Activated CD8-positive, alpha-beta T cell treated with anti-CD3 and anti-CD28 coated beads for 36 hours (primary cell): ENCODE measurements around the gene ST3GAL6. TPM values are rescaled to one million over a fixed set of nuclear protein-coding genes. Genes with fewer than 3 reads are reported as not detected.
A peak's percentile ranks its signal among the peaks of the same experiment; 100 is the strongest.

Experiments
- ATAC-seq: fragments of 200-7000 bp; cut with Tn5 transposase; one replicate; pipeline ENCODE4 v1.10.0; 2021; ENCODE audit warnings: mild to moderate bottlenecking, moderate library complexity
- CTCF ChIA-PET: fragments of 350-600 bp; sonication (Branson Sonifier 250); formaldehyde crosslinking; loops from one replicate; lab custom pipeline; 2021; ENCODE audit warnings: antibody characterized with exemption; lab: Charles Lee
- POLR2A ChIA-PET: fragments of 350-600 bp; sonication (Branson Sonifier 250); formaldehyde crosslinking; loops from one replicate; lab custom pipeline; 2021; ENCODE audit warnings: antibody characterized with exemption; lab: Charles Lee
- DNase-seq: peaks from one replicate; pipeline ENCODE4 v3.0.0-alpha.2; 2020
- H3K27ac Mint-ChIP-seq: one replicate; pipeline ENCODE4 v1.8.0; 2021; ENCODE audit warnings: mild to moderate bottlenecking, mixed read lengths
- H3K27me3 Mint-ChIP-seq: one replicate; pipeline ENCODE4 v1.8.0; 2021; ENCODE audit warnings: mixed read lengths
- H3K36me3 Mint-ChIP-seq: one replicate; pipeline ENCODE4 v1.8.0; 2021; ENCODE audit warnings: low read depth, mixed read lengths
- H3K4me1 Mint-ChIP-seq: one replicate; pipeline ENCODE4 v1.8.0; 2021; ENCODE audit warnings: low read depth, mixed read lengths
- H3K4me3 Mint-ChIP-seq: one replicate; pipeline ENCODE4 v1.8.0; 2021; ENCODE audit warnings: mild to moderate bottlenecking, moderate library complexity, mixed read lengths
- H3K9me3 Mint-ChIP-seq: one replicate; pipeline ENCODE4 v1.8.0; 2021; ENCODE audit warnings: mixed read lengths
- intact Hi-C: fragments of 100-400 bp; cut with micrococcal nuclease; formaldehyde crosslinking; loops from one replicate; pipeline ENCODE4 v1.10.0; 2022
- total RNA-seq, 2 experiments: library from RNA; stranded (reverse); gene quantifications; one replicate each; pipeline ENCODE4 v1.2.3, GENCODE V29; 2021
- TF ChIP-seq, protein P1 (sequence below): fragments of 200-600 bp; IDR thresholded peaks from one replicate; pipeline ENCODE4 v1.8.0; 2022; ENCODE audit warnings: antibody characterized with exemption, mild to moderate bottlenecking

Gene ST3GAL6
- total RNA-seq, 2 experiments from 2014 or later = not detected

DNA sequence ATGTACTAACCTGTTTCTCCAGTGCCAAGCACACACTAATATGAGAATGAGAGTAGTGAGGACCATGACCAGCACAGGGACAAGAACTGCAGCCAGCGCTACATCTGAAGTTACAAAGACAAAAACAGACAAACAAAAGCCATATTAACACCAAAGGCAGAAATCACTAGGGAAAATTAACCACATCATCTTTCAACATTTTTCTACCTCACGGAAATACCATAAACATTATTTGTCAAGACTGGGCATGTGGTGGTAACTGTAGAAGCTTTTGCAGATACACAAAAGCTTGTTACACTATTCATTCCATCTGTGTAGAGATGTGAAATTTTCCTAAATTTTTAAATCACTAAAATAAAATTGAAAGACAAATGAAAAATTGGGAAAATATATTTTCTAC, 44.9 kb downstream of the ST3GAL6 start:
- TF ChIP-seq, protein P1, sequence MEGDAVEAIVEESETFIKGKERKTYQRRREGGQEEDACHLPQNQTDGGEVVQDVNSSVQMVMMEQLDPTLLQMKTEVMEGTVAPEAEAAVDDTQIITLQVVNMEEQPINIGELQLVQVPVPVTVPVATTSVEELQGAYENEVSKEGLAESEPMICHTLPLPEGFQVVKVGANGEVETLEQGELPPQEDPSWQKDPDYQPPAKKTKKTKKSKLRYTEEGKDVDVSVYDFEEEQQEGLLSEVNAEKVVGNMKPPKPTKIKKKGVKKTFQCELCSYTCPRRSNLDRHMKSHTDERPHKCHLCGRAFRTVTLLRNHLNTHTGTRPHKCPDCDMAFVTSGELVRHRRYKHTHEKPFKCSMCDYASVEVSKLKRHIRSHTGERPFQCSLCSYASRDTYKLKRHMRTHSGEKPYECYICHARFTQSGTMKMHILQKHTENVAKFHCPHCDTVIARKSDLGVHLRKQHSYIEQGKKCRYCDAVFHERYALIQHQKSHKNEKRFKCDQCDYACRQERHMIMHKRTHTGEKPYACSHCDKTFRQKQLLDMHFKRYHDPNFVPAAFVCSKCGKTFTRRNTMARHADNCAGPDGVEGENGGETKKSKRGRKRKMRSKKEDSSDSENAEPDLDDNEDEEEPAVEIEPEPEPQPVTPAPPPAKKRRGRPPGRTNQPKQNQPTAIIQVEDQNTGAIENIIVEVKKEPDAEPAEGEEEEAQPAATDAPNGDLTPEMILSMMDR = no peak
- intact Hi-C loops = no loop called here
- ChIA-PET POLR2A (no interaction called here), CTCF (no interaction called here)
- Mint-ChIP-seq H3K4me3 (no peak overlapping the region), H3K9me3 (no peaks in the 10 kb centered on the region), H3K36me3 (no peaks in the 10 kb centered on the region), H3K4me1 (no peaks in the 10 kb centered on the region), H3K27me3 (no peaks in the 10 kb centered on the region), H3K27ac (no peak overlapping the region)
- DNase-seq = no peak
- no peak for ATAC-seq

DNA sequence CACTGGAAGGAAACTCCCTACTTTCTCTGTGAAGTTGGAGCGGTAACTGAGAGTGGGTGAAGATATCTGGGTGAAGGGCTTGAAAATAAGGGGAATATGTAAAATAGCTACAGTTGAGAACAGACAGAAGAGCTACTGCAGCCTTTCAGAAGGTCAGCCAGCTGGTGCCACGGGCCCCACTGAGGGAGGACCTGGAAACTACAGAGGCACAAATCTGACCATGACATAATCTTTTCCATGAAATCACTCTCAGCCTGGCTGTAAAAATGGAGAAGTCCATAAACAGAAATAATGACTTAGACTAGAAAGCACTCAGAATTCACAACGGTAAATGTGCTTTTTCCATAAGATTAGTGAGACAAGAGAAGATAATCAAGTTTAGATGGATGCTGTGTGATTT, 46.4 kb downstream of the ST3GAL6 start:
- H3K9me3 Mint-ChIP-seq = no peaks in the 10 kb centered on the region
- H3K4me3 Mint-ChIP-seq = no peak overlapping the region
- no peaks in the 10 kb centered on the region for H3K36me3 Mint-ChIP-seq
- DNase-seq (no peak), ATAC-seq (no peak)
- H3K27me3 Mint-ChIP-seq = no peaks in the 10 kb centered on the region
- intact Hi-C loops = no loop called here
- no peaks in the 10 kb centered on the region for H3K4me1 Mint-ChIP-seq
- TF ChIP-seq, protein P1 = no peak
- ChIA-PET CTCF (interaction anchor here (8.9 kb wide), 1 partner anchor 206 kb away, joined by 98 read pairs; no protein-coding TSS in a partner anchor), POLR2A (no interaction called here)
- no peak overlapping the region for H3K27ac Mint-ChIP-seq

DNA sequence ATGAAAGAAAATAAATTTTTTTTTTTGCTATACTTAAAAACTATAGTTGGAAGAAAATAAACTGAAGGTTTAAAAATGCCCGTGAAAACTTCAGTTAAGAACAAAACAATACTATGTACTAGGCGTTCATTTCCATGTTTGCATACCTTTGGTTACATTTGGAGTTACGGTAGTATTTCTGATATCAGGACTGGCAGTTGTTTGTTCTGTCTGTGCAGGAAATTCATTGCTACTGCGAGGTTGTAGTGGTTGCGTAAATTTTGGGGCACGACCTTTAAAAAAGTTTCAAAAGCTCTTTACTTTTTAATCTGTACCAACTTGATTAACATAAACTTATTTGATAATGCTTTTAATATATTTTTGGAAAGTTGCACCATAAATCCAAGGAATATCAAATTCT, 47.9 kb downstream of the ST3GAL6 start:
- no peak overlapping the region for H3K27ac Mint-ChIP-seq
- no peaks in the 10 kb centered on the region for H3K27me3 Mint-ChIP-seq
- intact Hi-C loops = no loop called here
- no peaks in the 10 kb centered on the region for H3K36me3 Mint-ChIP-seq
- TF ChIP-seq, protein P1 = no peak
- no peaks in the 10 kb centered on the region for H3K4me1 Mint-ChIP-seq
- H3K9me3 Mint-ChIP-seq = no peaks in the 10 kb centered on the region
- CTCF ChIA-PET = interaction anchor here (1.3 to 8.9 kb wide), 2 partner anchors 207 to 772 kb away, joined by 3 to 98 read pairs; no protein-coding TSS in a partner anchor
- ATAC-seq = no peak
- no peak overlapping the region for H3K4me3 Mint-ChIP-seq
- no peak for DNase-seq
- POLR2A ChIA-PET = no interaction called here

DNA sequence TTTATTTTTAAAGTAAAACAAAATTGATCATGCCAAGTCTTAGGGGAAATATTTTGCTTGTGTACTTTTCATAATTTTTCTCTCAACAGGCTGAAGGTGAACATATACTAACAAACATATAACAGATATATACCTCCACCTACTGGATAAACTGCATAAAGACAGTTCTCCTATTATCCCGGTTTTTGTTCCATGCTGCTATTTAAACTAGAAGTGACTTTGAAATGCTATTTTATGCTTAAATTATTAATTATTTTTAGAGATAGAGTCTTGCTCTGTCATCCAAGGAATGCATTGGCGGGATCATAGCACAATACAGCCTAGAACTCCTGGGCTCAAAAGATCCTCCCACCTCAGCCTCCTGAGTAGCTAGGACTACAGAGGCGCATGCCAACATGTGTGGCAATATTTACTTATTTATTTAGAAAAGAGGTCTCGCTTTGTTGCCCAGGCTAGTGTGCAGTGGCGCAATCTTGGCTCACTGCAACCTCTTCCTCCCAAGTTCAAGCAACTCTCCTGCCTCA, 49.8 kb downstream of the ST3GAL6 start:
- ChIA-PET POLR2A (no interaction called here), CTCF (interaction anchor here (0.7 to 8.9 kb wide), 13 partner anchors 11 to 941 kb away, joined by 3 to 98 read pairs (median 4); no protein-coding TSS in a partner anchor)
- no peaks in the 10 kb centered on the region for H3K9me3 Mint-ChIP-seq
- TF ChIP-seq, protein P1 = peak; percentile 81
- H3K27me3 Mint-ChIP-seq = no peaks in the 10 kb centered on the region
- no peaks in the 10 kb centered on the region for H3K4me1 Mint-ChIP-seq
- H3K27ac Mint-ChIP-seq = no peak overlapping the region
- H3K36me3 Mint-ChIP-seq = no peaks in the 10 kb centered on the region
- DNase-seq (no peak), ATAC-seq (peak; percentile 45)
- H3K4me3 Mint-ChIP-seq = no peak overlapping the region
- intact Hi-C loops = loop anchor here (2.0 kb wide), 2 partner anchors 210 to 774 kb away; no protein-coding TSS in a partner anchor

DNA sequence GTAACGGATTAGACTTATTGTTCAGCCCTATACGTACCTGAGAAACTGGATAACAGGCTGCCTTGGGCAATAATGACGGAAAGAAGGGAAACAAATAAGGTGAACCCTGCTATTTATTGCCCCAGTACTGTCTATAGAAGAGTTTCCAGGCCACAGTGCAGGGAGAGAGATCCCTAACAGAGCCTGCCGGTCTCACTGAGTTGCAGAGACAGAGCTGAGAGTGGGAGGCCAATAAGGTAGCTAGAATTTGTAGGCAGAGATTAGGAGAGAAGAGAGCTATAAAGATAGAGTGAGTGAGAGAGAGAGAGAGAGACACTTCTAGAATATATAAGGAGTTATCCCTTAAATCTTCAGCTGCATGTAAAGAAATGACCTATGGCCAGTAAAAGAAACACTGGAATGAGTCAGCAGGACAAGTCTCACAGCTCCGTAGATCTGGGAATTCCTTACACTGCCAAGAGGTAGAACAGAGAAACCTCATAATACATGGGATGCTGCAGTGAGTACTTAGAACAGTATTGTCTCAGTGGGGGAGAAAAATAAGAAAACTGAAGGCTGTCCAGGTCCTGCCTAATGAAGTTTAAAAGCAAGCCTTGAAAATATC, 51.8 kb downstream of the ST3GAL6 start:
- H3K9me3 Mint-ChIP-seq = no peaks in the 10 kb centered on the region
- ATAC-seq = no peak
- H3K4me3 Mint-ChIP-seq = no peak overlapping the region

More for the DNA sequence above, 51.8 kb downstream of the ST3GAL6 start:
- H3K36me3 Mint-ChIP-seq = no peaks in the 10 kb centered on the region
- no peak overlapping the region for H3K27ac Mint-ChIP-seq
- DNase-seq = no peak
- H3K27me3 Mint-ChIP-seq = no peaks in the 10 kb centered on the region
- intact Hi-C loops = loop anchor here (5.0 kb wide), 2 partner anchors 357 to 937 kb away; no protein-coding TSS in a partner anchor
- H3K4me1 Mint-ChIP-seq = no peaks in the 10 kb centered on the region
- CTCF ChIA-PET = interaction anchor here (0.5 to 8.9 kb wide), 7 partner anchors 31 to 939 kb away, joined by 3 to 98 read pairs (median 6); no protein-coding TSS in a partner anchor
- POLR2A ChIA-PET = no interaction called here
- TF ChIP-seq, protein P1 = no peak
